DOHH2 (cell line): ENCODE data around the gene ITIH2.

Experiments used
- H3F3A ChIP-seq: fragments of 200-600 bp; sonication (generic), shearing (Covaris generic); 2 replicates; pipeline ENCODE4 v1.6.0; 2016; ENCODE audit warnings: antibody characterized with exemption, mild to moderate bottlenecking; ENCODE audit not compliant: control insufficient read depth, insufficient read depth
- H3K27ac ChIP-seq: fragments of 200-600 bp; sonication (generic); 2 replicates; pipeline ENCODE4 v1.5.1; 2014; ENCODE audit warnings: low read depth, mild to moderate bottlenecking, low read length, moderate library complexity
- H3K27me3 ChIP-seq: fragments of 200-600 bp; sonication (generic); 2 replicates; pipeline ENCODE4 v1.6.1; 2014; ENCODE audit warnings: mild to moderate bottlenecking, low read length, mixed read lengths; ENCODE audit not compliant: control insufficient read depth
- H3K36me3 ChIP-seq: fragments of 200-600 bp; sonication (generic); 2 replicates; pipeline ENCODE4 v1.6.1; 2014; ENCODE audit warnings: mild to moderate bottlenecking, low read length, moderate library complexity, mixed read lengths; ENCODE audit not compliant: control insufficient read depth
- H3K4me1 ChIP-seq: fragments of 200-600 bp; sonication (generic); 2 replicates; pipeline ENCODE4 v1.6.1; 2014; ENCODE audit warnings: mild to moderate bottlenecking, low read length, mixed read lengths; ENCODE audit not compliant: control insufficient read depth
- H3K4me2 ChIP-seq: fragments of 200-600 bp; sonication (generic); 2 replicates; pipeline ENCODE4 v1.6.0; 2014; ENCODE audit warnings: mild to moderate bottlenecking, low read length, moderate library complexity
- H3K4me3 ChIP-seq: fragments of 200-600 bp; sonication (generic); 2 replicates; pipeline ENCODE4 v1.5.1; 2014; ENCODE audit warnings: mild to moderate bottlenecking, low read length, mixed read lengths
- H3K79me2 ChIP-seq: fragments of 200-600 bp; sonication (generic); 2 replicates; pipeline ENCODE4 v1.6.1; 2014; ENCODE audit warnings: mild to moderate bottlenecking, low read length, mixed read lengths; ENCODE audit not compliant: control insufficient read depth
- H3K9me2 ChIP-seq: fragments of 200-600 bp; sonication (generic); replicated peaks from 2 replicates; pipeline ENCODE4 v1.6.1; 2014; ENCODE audit warnings: mild to moderate bottlenecking, low read length, mixed read lengths; ENCODE audit not compliant: control insufficient read depth
- H3K9me3 ChIP-seq: fragments of 200-600 bp; sonication (generic); 2 replicates; pipeline ENCODE4 v1.6.1; 2014; ENCODE audit warnings: antibody characterized with exemption, low read length, mixed read lengths; ENCODE audit not compliant: control insufficient read depth, insufficient read depth
- H4K20me1 ChIP-seq: fragments of 200-600 bp; sonication (generic); 2 replicates; pipeline ENCODE4 v1.6.0; 2014; ENCODE audit warnings: low read depth, mild to moderate bottlenecking, antibody characterized with exemption, low read length, moderate library complexity; ENCODE audit not compliant: control insufficient read depth, insufficient read depth
- CTCF ChIP-seq: fragments of 200-600 bp; sonication (generic); IDR thresholded peaks from one replicate; pipeline ENCODE4 v1.5.1; 2014; ENCODE audit warnings: antibody characterized with exemption, mild to moderate bottlenecking, low read depth, low read length; ENCODE audit not compliant: poor library complexity, severe bottlenecking
- EZH2phosphoT487 ChIP-seq: fragments of 200-600 bp; sonication (generic); IDR thresholded peaks from 2 replicates; pipeline ENCODE4 v1.6.1; 2017; ENCODE audit warnings: borderline replicate concordance, mild to moderate bottlenecking, antibody characterized with exemption, low read length, moderate library complexity, mixed read lengths

ITIH2 gene

GRCh38 chr10:7789390-7789789 is 86.3 kb downstream of the ITIH2 start:
- no peaks in the 10 kb centered on the region for H3K9me2 ChIP-seq
- no peak for TF ChIP-seq CTCF
- TF ChIP-seq EZH2phosphoT487: no peak
- H3K9me3 ChIP-seq: no peaks in the 10 kb centered on the region
- H3K27me3 ChIP-seq: no peaks in the 10 kb centered on the region
- H4K20me1 ChIP-seq: peaks cover 26% of the 10 kb centered on the region
- H3F3A ChIP-seq: no peaks in the 10 kb centered on the region
- peaks cover 100% of the 10 kb centered on the region for H3K79me2 ChIP-seq
- no peak overlapping the region for H3K27ac ChIP-seq
- peaks cover 47% of the 10 kb centered on the region for H3K36me3 ChIP-seq
- H3K4me2 ChIP-seq: peak overlapping the region; percentile 60
- H3K4me3 ChIP-seq: peak overlapping the region; percentile 87
- peaks cover 25% of the 10 kb centered on the region for H3K4me1 ChIP-seq

DNA sequence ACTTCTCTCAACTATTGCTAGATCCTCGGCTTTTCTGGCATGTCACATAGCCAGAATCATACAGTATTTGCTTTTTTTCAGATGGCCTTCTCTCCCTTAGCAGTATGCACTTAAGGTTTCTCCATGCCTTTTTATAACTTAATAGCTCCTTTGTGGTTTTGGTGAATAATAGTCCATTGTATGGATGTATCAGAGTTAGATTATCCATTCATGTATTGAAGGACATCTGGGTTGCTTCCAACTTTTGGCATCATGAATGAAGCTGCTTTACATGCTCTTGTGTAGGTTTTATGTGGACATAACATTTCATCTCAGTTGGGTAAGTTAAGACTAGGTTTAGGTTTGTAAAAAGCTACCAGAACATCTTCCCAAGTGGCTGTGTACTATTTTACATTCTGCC is 89.4 kb downstream of the ITIH2 start:
- Histone ChIP-seq H3K4me1 (peaks cover 16% of the 10 kb centered on the region), H3K27ac (no peak overlapping the region), H3F3A (no peaks in the 10 kb centered on the region; the same call in 1 of the 2 replicates), H3K4me3 (no peak overlapping the region), H4K20me1 (peaks cover 26% of the 10 kb centered on the region), H3K79me2 (peaks cover 96% of the 10 kb centered on the region), H3K36me3 (peaks cover 69% of the 10 kb centered on the region), H3K4me2 (no peak overlapping the region), H3K9me3 (no peaks in the 10 kb centered on the region), H3K27me3 (no peaks in the 10 kb centered on the region), H3K9me2 (no peaks in the 10 kb centered on the region)
- TF ChIP-seq CTCF: no peak
- TF ChIP-seq EZH2phosphoT487: no peak

- H3F3A ChIP-seq: no peaks in the 10 kb centered on the region; the same call in 1 of the 2 replicates
- no peak for TF ChIP-seq EZH2phosphoT487
- no peak for TF ChIP-seq CTCF
- no peaks in the 10 kb centered on the region for H3K9me3 ChIP-seq
- no peak overlapping the region for H3K27ac ChIP-seq
- H3K4me3 ChIP-seq: no peak overlapping the region
- peaks cover 19% of the 10 kb centered on the region for H4K20me1 ChIP-seq
- peaks cover 80% of the 10 kb centered on the region for H3K36me3 ChIP-seq
- H3K4me1 ChIP-seq: peaks cover 13% of the 10 kb centered on the region
- H3K4me2 ChIP-seq: no peak overlapping the region
- H3K79me2 ChIP-seq: peaks cover 77% of the 10 kb centered on the region
- H3K9me2 ChIP-seq: no peaks in the 10 kb centered on the region
- H3K27me3 ChIP-seq: no peaks in the 10 kb centered on the region
These were observed 91.3 kb downstream of the ITIH2 start for GRCh38 chr10:7794251-7795026.
